Measurements from ENCODE around the gene SLC22A6.

The SLC22A6 gene

DNA sequence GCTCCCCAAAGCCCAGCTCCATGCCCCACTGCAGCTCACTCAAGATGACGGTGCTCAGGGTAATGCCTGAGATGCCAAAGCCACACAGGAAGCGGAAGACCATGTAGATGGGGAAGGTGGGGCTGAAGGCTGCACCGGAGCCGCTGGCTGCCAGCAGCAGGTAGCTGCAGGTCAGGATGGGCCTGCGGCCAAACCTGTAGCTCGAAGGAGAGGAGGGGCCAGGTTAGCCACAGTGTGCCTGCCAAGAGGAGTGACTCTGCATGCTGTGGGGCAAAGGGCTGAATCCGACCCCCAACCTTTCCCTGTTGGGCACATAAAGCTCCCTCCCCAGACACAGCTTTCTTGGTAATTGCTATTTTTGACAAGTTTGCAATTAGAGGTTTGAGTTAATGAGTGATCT lies 14.9 kb upstream of the SLC22A6 start:
- Histone ChIP-seq H3F3A (ENCODE audit: low read depth) (no peaks in the 10 kb centered on the region), H3K9me2 (replicated peaks; ENCODE audit: low read depth, low read length) (no peaks in the 10 kb centered on the region), H3K4me2 (ENCODE audit: low read depth, low read length, poor library complexity, severe bottlenecking) (no peak overlapping the region), H3K27me3 (ENCODE audit: insufficient read depth, low read length, poor library complexity, severe bottlenecking) (no peaks in the 10 kb centered on the region), H4K20me1 (ENCODE audit: insufficient read depth, low read length, poor library complexity, severe bottlenecking) (no peaks in the 10 kb centered on the region), H3K9me3 (ENCODE audit: insufficient read depth, low read depth, low read length) (no peaks in the 10 kb centered on the region), H3K4me3 (ENCODE audit: low read length, poor library complexity, severe bottlenecking) (no peak overlapping the region), H3K4me1 (ENCODE audit: insufficient read depth, low read length, poor library complexity, severe bottlenecking) (no peaks in the 10 kb centered on the region), H3K9ac (ENCODE audit: low read depth, low read length, poor library complexity, severe bottlenecking) (no peak overlapping the region), H2AFZ (ENCODE audit: low read length) (no peak overlapping the region), H3K79me2 (ENCODE audit: insufficient read depth, low read length) (no peaks in the 10 kb centered on the region), H3K36me3 (ENCODE audit: insufficient read depth, low read length) (no peaks in the 10 kb centered on the region)
- no peak for TF ChIP-seq EZH2phosphoT487 (IDR thresholded peaks at IDR 0.05; ENCODE audit: borderline replicate concordance)
- TF ChIP-seq, protein P1, sequence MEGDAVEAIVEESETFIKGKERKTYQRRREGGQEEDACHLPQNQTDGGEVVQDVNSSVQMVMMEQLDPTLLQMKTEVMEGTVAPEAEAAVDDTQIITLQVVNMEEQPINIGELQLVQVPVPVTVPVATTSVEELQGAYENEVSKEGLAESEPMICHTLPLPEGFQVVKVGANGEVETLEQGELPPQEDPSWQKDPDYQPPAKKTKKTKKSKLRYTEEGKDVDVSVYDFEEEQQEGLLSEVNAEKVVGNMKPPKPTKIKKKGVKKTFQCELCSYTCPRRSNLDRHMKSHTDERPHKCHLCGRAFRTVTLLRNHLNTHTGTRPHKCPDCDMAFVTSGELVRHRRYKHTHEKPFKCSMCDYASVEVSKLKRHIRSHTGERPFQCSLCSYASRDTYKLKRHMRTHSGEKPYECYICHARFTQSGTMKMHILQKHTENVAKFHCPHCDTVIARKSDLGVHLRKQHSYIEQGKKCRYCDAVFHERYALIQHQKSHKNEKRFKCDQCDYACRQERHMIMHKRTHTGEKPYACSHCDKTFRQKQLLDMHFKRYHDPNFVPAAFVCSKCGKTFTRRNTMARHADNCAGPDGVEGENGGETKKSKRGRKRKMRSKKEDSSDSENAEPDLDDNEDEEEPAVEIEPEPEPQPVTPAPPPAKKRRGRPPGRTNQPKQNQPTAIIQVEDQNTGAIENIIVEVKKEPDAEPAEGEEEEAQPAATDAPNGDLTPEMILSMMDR (conservative IDR thresholded peaks at IDR 0.05; ENCODE audit: low read length) = no peak

DNA sequence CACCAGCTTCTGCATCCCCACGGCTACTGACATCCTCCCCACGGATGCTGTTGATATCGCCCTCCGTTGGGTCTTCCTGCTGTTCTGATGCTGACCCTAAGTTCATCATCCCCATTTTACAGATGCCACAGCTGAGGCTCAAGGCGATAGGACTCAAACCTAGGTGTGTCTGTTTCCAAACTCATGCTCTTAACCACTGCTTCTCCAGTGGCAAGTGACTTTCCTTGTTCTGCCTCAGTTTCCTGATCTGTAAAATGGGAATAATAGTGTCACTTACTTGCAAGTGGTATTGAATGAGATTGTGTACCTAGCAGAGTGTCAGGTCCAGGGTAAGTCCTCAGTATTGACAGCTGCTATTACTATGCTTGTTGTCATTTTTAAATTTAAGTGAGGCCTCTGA lies 14.4 kb upstream of the SLC22A6 start:
- Histone ChIP-seq H3K27me3 (ENCODE audit: insufficient read depth, low read length, poor library complexity, severe bottlenecking) (no peaks in the 10 kb centered on the region), H3K9me3 (ENCODE audit: insufficient read depth, low read depth, low read length) (no peaks in the 10 kb centered on the region)

DNA sequence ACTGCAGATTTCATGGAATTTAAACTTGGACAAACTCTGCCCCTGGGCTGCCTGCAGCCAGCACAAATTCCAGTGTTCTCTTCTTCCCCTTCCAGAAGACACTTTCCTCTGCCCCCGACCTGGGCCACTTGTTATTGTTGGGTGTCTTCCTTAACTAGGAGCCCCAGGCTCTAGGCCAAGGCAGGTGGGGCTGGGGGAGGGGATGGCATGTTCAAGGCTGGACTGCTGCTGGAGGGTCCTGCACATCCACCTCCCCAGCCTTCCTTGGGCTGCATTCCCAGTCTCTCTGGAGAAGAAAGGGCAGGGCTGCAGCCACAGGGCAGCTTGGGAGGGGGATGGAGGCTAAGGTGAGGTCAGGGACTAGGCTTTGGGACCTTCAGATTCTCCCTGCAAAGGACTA lies 11.5 kb upstream of the SLC22A6 start:
- TF ChIP-seq, protein P1 (conservative IDR thresholded peaks at IDR 0.05; ENCODE audit: low read length) = no peak
- no peak for TF ChIP-seq EZH2phosphoT487 (IDR thresholded peaks at IDR 0.05; ENCODE audit: borderline replicate concordance)
- no peaks in the 10 kb centered on the region for H3K36me3 ChIP-seq (ENCODE audit: insufficient read depth, low read length)
- no peaks in the 10 kb centered on the region for H3K9me3 ChIP-seq (ENCODE audit: insufficient read depth, low read depth, low read length)
- H3K27me3 ChIP-seq (ENCODE audit: insufficient read depth, low read length, poor library complexity, severe bottlenecking) = no peaks in the 10 kb centered on the region
- no peak overlapping the region for H2AFZ ChIP-seq (ENCODE audit: low read length)
- no peaks in the 10 kb centered on the region for H4K20me1 ChIP-seq (ENCODE audit: insufficient read depth, low read length, poor library complexity, severe bottlenecking)
- H3K4me3 ChIP-seq (ENCODE audit: low read length, poor library complexity, severe bottlenecking) = no peak overlapping the region
- H3F3A ChIP-seq (ENCODE audit: low read depth) = no peaks in the 10 kb centered on the region
- no peaks in the 10 kb centered on the region for H3K9me2 ChIP-seq (replicated peaks; ENCODE audit: low read depth, low read length)
- no peaks in the 10 kb centered on the region for H3K4me1 ChIP-seq (ENCODE audit: insufficient read depth, low read length, poor library complexity, severe bottlenecking)
- H3K79me2 ChIP-seq (ENCODE audit: insufficient read depth, low read length) = no peaks in the 10 kb centered on the region
- H3K4me2 ChIP-seq (ENCODE audit: low read depth, low read length, poor library complexity, severe bottlenecking) = no peak overlapping the region
- H3K9ac ChIP-seq (ENCODE audit: low read depth, low read length, poor library complexity, severe bottlenecking) = no peak overlapping the region

More for the DNA sequence above, 14.4 kb upstream of the SLC22A6 start:
- Histone ChIP-seq H2AFZ (ENCODE audit: low read length) (no peak overlapping the region), H3K4me1 (ENCODE audit: insufficient read depth, low read length, poor library complexity, severe bottlenecking) (no peaks in the 10 kb centered on the region), H3K4me3 (ENCODE audit: low read length, poor library complexity, severe bottlenecking) (no peak overlapping the region), H3K4me2 (ENCODE audit: low read depth, low read length, poor library complexity, severe bottlenecking) (no peak overlapping the region), H3K9ac (ENCODE audit: low read depth, low read length, poor library complexity, severe bottlenecking) (no peak overlapping the region), H3F3A (ENCODE audit: low read depth) (no peaks in the 10 kb centered on the region), H4K20me1 (ENCODE audit: insufficient read depth, low read length, poor library complexity, severe bottlenecking) (no peaks in the 10 kb centered on the region), H3K79me2 (ENCODE audit: insufficient read depth, low read length) (no peaks in the 10 kb centered on the region), H3K36me3 (ENCODE audit: insufficient read depth, low read length) (no peaks in the 10 kb centered on the region), H3K9me2 (replicated peaks; ENCODE audit: low read depth, low read length) (no peaks in the 10 kb centered on the region)
- TF ChIP-seq EZH2phosphoT487 (IDR thresholded peaks at IDR 0.05; ENCODE audit: borderline replicate concordance) = no peak
- TF ChIP-seq, protein P1 (conservative IDR thresholded peaks at IDR 0.05; ENCODE audit: low read length) = no peak

Data from Loucy (cell line).